ENCODE data around the gene TMC4. TPM values are rescaled to one million over a fixed set of nuclear protein-coding genes. Genes with fewer than 3 reads are reported as not detected.

TMC4 gene
- total RNA-seq, 1 donor from 2014 or later = not detected

DNA sequence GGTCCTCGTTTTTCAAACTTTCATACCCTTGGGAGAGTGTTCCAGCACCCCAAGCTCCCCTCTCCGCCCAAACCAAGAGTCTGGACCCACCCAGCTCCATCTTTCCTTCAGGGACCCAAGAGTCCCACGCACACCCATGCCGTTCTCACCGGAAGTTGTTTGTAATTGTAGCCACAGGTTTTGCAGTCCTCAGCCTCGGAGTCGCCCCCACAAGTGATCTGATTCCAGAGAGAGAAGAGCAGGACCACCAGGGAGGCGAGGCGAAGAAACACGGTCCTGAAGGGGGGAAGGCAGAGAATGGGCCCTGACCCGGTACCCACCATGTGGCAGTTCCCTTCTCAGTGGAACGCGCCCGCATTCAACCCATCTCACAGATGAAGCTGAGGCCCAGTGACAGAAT, 10.1 kb downstream of the TMC4 start:
- no peak overlapping the region for H3K4me3 Mint-ChIP-seq (ENCODE audit: unreplicated experiment)
- TF ChIP-seq, protein P1, sequence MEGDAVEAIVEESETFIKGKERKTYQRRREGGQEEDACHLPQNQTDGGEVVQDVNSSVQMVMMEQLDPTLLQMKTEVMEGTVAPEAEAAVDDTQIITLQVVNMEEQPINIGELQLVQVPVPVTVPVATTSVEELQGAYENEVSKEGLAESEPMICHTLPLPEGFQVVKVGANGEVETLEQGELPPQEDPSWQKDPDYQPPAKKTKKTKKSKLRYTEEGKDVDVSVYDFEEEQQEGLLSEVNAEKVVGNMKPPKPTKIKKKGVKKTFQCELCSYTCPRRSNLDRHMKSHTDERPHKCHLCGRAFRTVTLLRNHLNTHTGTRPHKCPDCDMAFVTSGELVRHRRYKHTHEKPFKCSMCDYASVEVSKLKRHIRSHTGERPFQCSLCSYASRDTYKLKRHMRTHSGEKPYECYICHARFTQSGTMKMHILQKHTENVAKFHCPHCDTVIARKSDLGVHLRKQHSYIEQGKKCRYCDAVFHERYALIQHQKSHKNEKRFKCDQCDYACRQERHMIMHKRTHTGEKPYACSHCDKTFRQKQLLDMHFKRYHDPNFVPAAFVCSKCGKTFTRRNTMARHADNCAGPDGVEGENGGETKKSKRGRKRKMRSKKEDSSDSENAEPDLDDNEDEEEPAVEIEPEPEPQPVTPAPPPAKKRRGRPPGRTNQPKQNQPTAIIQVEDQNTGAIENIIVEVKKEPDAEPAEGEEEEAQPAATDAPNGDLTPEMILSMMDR (IDR thresholded peaks at IDR 0.05; ENCODE audit: partially characterized antibody, unreplicated experiment) = no peak

GRCh38 chr19:54162241-54162805, 10.6 kb downstream of the TMC4 start:
- TF ChIP-seq, protein P1 (IDR thresholded peaks at IDR 0.05; ENCODE audit: partially characterized antibody, unreplicated experiment) = no peak
- Mint-ChIP-seq H3K4me3 (ENCODE audit: unreplicated experiment) (peak overlapping the region; percentile 83), H3K27me3 (ENCODE audit: unreplicated experiment) (peaks cover 27% of the 10 kb centered on the region), H3K4me1 (ENCODE audit: low read depth, unreplicated experiment) (peaks cover 9% of the 10 kb centered on the region), H3K9me3 (ENCODE audit: unreplicated experiment) (peaks cover 12% of the 10 kb centered on the region), H3K27ac (ENCODE audit: unreplicated experiment) (no peak overlapping the region), H3K36me3 (ENCODE audit: unreplicated experiment) (peaks cover 14% of the 10 kb centered on the region)
- peak; percentile 73 for DNase-seq

More for the DNA sequence above, 10.1 kb downstream of the TMC4 start:
- no peak for DNase-seq
- H3K27me3 Mint-ChIP-seq (ENCODE audit: unreplicated experiment) = peaks cover 27% of the 10 kb centered on the region
- peaks cover 12% of the 10 kb centered on the region for H3K9me3 Mint-ChIP-seq (ENCODE audit: unreplicated experiment)
- no peak overlapping the region for H3K27ac Mint-ChIP-seq (ENCODE audit: unreplicated experiment)
- H3K4me1 Mint-ChIP-seq (ENCODE audit: low read depth, unreplicated experiment) = peaks cover 9% of the 10 kb centered on the region
- peaks cover 14% of the 10 kb centered on the region for H3K36me3 Mint-ChIP-seq (ENCODE audit: unreplicated experiment)

- peaks cover 9% of the 10 kb centered on the region for H3K4me1 Mint-ChIP-seq (ENCODE audit: low read depth, unreplicated experiment)
- DNase-seq = no peak
- H3K27ac Mint-ChIP-seq (ENCODE audit: unreplicated experiment) = no peak overlapping the region
- H3K9me3 Mint-ChIP-seq (ENCODE audit: unreplicated experiment) = peaks cover 15% of the 10 kb centered on the region
- peak overlapping the region; percentile 100 for H3K4me3 Mint-ChIP-seq (ENCODE audit: unreplicated experiment)
- H3K27me3 Mint-ChIP-seq (ENCODE audit: unreplicated experiment) = peaks cover 24% of the 10 kb centered on the region
- TF ChIP-seq, protein P1 (IDR thresholded peaks at IDR 0.05; ENCODE audit: partially characterized antibody, unreplicated experiment) = no peak
- H3K36me3 Mint-ChIP-seq (ENCODE audit: unreplicated experiment) = peaks cover 13% of the 10 kb centered on the region
Measured at GRCh38 chr19:54160854-54161253, 12.1 kb downstream of the TMC4 start.

- no peak for DNase-seq
- TF ChIP-seq, protein P1 (IDR thresholded peaks at IDR 0.05; ENCODE audit: partially characterized antibody, unreplicated experiment) = no peak
- H3K4me3 Mint-ChIP-seq (ENCODE audit: unreplicated experiment) = peak overlapping the region; percentile 100
- peaks cover 9% of the 10 kb centered on the region for H3K4me1 Mint-ChIP-seq (ENCODE audit: low read depth, unreplicated experiment)
- peaks cover 13% of the 10 kb centered on the region for H3K9me3 Mint-ChIP-seq (ENCODE audit: unreplicated experiment)
- peak overlapping the region; percentile 92 for H3K27ac Mint-ChIP-seq (ENCODE audit: unreplicated experiment)
- H3K36me3 Mint-ChIP-seq (ENCODE audit: unreplicated experiment) = peaks cover 8% of the 10 kb centered on the region
- peaks cover 19% of the 10 kb centered on the region for H3K27me3 Mint-ChIP-seq (ENCODE audit: unreplicated experiment)
Measured at GRCh38 chr19:54160182-54160811, 12.7 kb downstream of the TMC4 start.

All from glutamatergic neuron (in vitro differentiated cells).